ENCODE measurements around the gene PRKD1. TPM values are rescaled to one million over a fixed set of nuclear protein-coding genes. Genes with fewer than 3 reads are reported as not detected.

Gene PRKD1
- total RNA-seq, 1 experiment from 2014 or later = not detected

GRCh38 chr14:29580763-29581162 is 346.9 kb downstream of the PRKD1 start:
- DNase-seq (ENCODE audit: low read depth, low spot score) = no peak
- CTCF ChIA-PET = no interaction called here

More at GRCh38 chr14:29580763-29581162, 346.9 kb downstream of the PRKD1 start:
- H2AFZ ChIP-seq (ENCODE audit: low read depth, low read length, poor library complexity, severe bottlenecking) = no peak overlapping the region
- H3K36me3 ChIP-seq (ENCODE audit: control insufficient read depth in 1 of 2, insufficient read depth in 2 of 2, low read length in 2 of 2) = no peaks in the 10 kb centered on the region
- no peak overlapping the region for H3K9ac ChIP-seq (ENCODE audit: low read length)
- ATAC-seq = no peak
- H3K4me2 ChIP-seq (ENCODE audit: low read length) = no peak overlapping the region
- no TSS peak for BruUV-seq (replicated peaks)
- H3K4me3 ChIP-seq (replicated peaks in 1 of 2; ENCODE audit: low read depth in 1 of 2, low read length in 2 of 2) = no peak overlapping the region
- RAD21 ChIA-PET (ENCODE audit: low non-redundant PET in 1 of 2, low total read pairs in 2 of 2, uncharacterized antibody in 2 of 2, unreplicated experiment in 2 of 2) = no interaction called here
- no peaks in the 10 kb centered on the region for H3K9me2 ChIP-seq (ENCODE audit: insufficient read depth)
- H3K4me1 ChIP-seq (ENCODE audit: control insufficient read depth in 1 of 2, insufficient read depth in 2 of 2, low read length in 2 of 2) = no peaks in the 10 kb centered on the region
- H4K20me1 ChIP-seq (ENCODE audit: insufficient read depth) = no peaks in the 10 kb centered on the region
- TF ChIP-seq ZNF274 (IDR thresholded peaks at IDR 0.05; ENCODE audit: low read depth, low read length) (no peak), CBX3 (IDR thresholded peaks at IDR 0.05; ENCODE audit: low read depth) (no peak), ELF1 (IDR thresholded peaks at IDR 0.05; ENCODE audit: borderline replicate concordance, low read depth) (no peak), ATF3 (IDR thresholded peaks at IDR 0.05) (no peak), REST (IDR thresholded peaks at IDR 0.05; ENCODE audit: low read depth) (no peak), TCF7L2 (IDR thresholded peaks at IDR 0.05; ENCODE audit: borderline replicate concordance, extremely low read depth, insufficient read depth, insufficient read length) (no peak), EZH2 (IDR thresholded peaks at IDR 0.05) (no peak)
- H3K9me3 ChIP-seq (ENCODE audit: control insufficient read depth in 1 of 2, insufficient read depth in 1 of 2, low read depth in 1 of 2, low read length in 2 of 2) = peaks cover 10 to 28% of the 10 kb centered on the region in 2 experiments; a peak in 2 of 4 replicates
- POLR2A ChIA-PET = no interaction called here
- intact Hi-C loops (cut with micrococcal nuclease) = no loop called here
- no peak overlapping the region for H3K27ac ChIP-seq (ENCODE audit: low read depth, low read length)
- no peaks in the 10 kb centered on the region for H3K27me3 ChIP-seq (ENCODE audit: insufficient read depth, low read length)
- no peaks in the 10 kb centered on the region for H3K79me2 ChIP-seq (ENCODE audit: insufficient read depth, low read length)

Measured in HCT116 (cell line).